HUES6 (cell line): ENCODE data around the gene CDC7.

Experiments
- H3K27ac ChIP-seq: 2 replicates; pipeline ENCODE4 v1.7.0; 2013; ENCODE audit warnings: low read depth, mild to moderate bottlenecking, low read length, inconsistent platforms
- H3K27me3 ChIP-seq: 2 replicates; pipeline ENCODE4 v1.6.1; 2013; ENCODE audit warnings: low read length; ENCODE audit not compliant: control insufficient read depth, insufficient read depth
- H3K36me3 ChIP-seq: 2 replicates; pipeline ENCODE4 v1.6.1; 2013; ENCODE audit warnings: low read length; ENCODE audit not compliant: control insufficient read depth, insufficient read depth
- H3K4me1 ChIP-seq: 2 replicates; pipeline ENCODE4 v1.6.1; 2013; ENCODE audit warnings: low read length; ENCODE audit not compliant: control insufficient read depth, insufficient read depth
- H3K4me3 ChIP-seq: 2 replicates; pipeline ENCODE4 v1.5.1; 2013; ENCODE audit warnings: low read depth, low read length
- H3K9ac ChIP-seq: one replicate; pipeline ENCODE4 v1.6.1; 2013; ENCODE audit warnings: mild to moderate bottlenecking, low read length
- H3K9me3 ChIP-seq: 2 replicates; pipeline ENCODE4 v1.6.1; 2013; ENCODE audit warnings: low read depth, low read length; ENCODE audit not compliant: control insufficient read depth, insufficient read depth

The CDC7 gene

DNA sequence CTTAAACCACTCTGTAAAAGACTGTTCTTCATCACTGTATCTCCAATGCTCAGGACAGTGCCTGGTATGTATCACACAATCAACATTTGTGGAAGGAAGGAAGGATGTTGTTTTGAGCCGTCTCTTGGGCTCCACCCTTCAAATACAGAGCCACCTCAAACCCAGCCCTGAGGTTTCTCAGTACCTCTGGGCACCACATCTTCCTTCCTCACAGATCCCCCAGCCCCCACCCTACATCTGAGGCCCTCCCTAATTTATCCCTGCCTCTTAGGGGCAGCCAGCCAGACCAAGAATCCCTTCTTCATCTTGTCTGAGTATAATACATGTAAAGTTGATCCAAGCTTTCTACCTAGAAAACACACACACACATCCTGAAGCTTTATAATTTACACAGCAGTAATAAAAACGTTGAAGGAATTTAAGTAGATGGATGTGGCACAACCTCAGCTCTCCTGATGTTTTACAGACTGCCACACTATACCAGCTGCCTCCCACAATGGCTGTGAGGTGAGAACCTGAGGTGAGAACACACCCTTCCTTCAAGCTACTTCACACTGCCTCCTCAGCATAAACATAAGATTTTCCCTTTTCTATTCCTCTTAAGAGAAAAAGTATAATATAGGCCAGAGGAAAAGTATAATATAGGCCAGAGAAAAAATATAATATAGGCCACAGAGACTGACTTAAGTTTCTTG, 48.5 kb downstream of the CDC7 start:
- H3K9me3 ChIP-seq: no peaks in the 10 kb centered on the region
- H3K4me1 ChIP-seq: no peaks in the 10 kb centered on the region; the same call in 1 of the 2 replicates
- no peak overlapping the region for H3K27ac ChIP-seq
- H3K4me3 ChIP-seq: no peak overlapping the region
- no peak overlapping the region for H3K9ac ChIP-seq
- H3K27me3 ChIP-seq: no peaks in the 10 kb centered on the region
- H3K36me3 ChIP-seq: no peaks in the 10 kb centered on the region

DNA sequence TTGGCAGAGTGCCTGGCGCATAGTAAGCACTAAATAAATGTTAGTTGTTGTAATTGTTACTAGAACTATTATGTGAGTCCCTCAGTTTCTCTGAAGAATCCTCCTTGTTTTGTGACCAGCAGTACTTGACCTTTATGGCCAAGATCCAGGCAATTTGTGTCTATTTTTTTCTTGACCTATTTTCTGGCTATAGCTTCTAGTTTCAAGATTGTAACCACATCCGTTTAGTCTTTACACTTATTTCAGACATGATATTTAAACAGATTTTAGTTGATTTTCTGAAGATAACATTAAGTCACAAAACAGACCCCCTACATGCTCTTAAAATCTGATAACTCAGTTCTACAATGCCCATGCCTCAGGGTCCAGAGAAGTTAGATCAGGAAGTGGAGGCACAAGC, 50.3 kb downstream of the CDC7 start:
- Histone ChIP-seq H3K36me3 (no peaks in the 10 kb centered on the region), H3K9me3 (no peaks in the 10 kb centered on the region), H3K27me3 (no peaks in the 10 kb centered on the region), H3K4me3 (no peak overlapping the region), H3K4me1 (no peaks in the 10 kb centered on the region; the same call in 1 of the 2 replicates), H3K9ac (no peak overlapping the region), H3K27ac (no peak overlapping the region)

DNA sequence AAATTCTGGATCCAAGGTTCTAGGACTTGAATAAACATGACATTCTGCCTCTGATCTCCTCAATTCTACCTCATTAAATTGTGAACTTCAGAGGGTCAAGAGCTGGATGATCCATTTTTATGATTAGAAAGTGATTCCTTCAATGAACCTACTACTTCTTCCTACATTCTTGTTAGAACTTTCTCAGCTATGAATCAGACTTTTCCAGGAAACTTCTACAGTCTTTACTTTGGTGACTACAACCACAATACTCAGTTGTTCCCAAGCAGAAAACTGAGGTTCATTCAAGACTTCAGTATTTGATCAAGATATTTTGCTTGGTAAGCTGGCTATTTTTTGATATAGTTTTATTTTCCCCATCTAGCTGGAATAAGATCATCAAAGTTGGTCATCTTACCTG, 51.4 kb downstream of the CDC7 start:
- H3K9ac ChIP-seq: no peak overlapping the region
- no peaks in the 10 kb centered on the region; the same call in 1 of the 2 replicates for H3K4me1 ChIP-seq
- H3K27ac ChIP-seq: no peak overlapping the region
- no peak overlapping the region for H3K4me3 ChIP-seq
- no peaks in the 10 kb centered on the region for H3K36me3 ChIP-seq
- no peaks in the 10 kb centered on the region for H3K27me3 ChIP-seq
- no peaks in the 10 kb centered on the region for H3K9me3 ChIP-seq

GRCh38 chr1:91552596-91552995, 51.9 kb downstream of the CDC7 start:
- H3K9me3 ChIP-seq: no peaks in the 10 kb centered on the region
- H3K27ac ChIP-seq: no peak overlapping the region
- no peaks in the 10 kb centered on the region; the same call in 1 of the 2 replicates for H3K4me1 ChIP-seq
- no peaks in the 10 kb centered on the region for H3K27me3 ChIP-seq
- no peak overlapping the region for H3K4me3 ChIP-seq
- H3K9ac ChIP-seq: no peak overlapping the region
- H3K36me3 ChIP-seq: no peaks in the 10 kb centered on the region

GRCh38 chr1:91553177-91553591, 52.5 kb downstream of the CDC7 start:
- no peak overlapping the region for H3K4me3 ChIP-seq
- no peaks in the 10 kb centered on the region for H3K27me3 ChIP-seq
- H3K4me1 ChIP-seq: no peaks in the 10 kb centered on the region; the same call in 1 of the 2 replicates
- H3K36me3 ChIP-seq: no peaks in the 10 kb centered on the region
- H3K27ac ChIP-seq: no peak overlapping the region
- no peak overlapping the region for H3K9ac ChIP-seq
- H3K9me3 ChIP-seq: no peaks in the 10 kb centered on the region

- H3K36me3 ChIP-seq: no peaks in the 10 kb centered on the region
- no peak overlapping the region for H3K9ac ChIP-seq
- H3K4me3 ChIP-seq: no peak overlapping the region
- H3K4me1 ChIP-seq: no peaks in the 10 kb centered on the region
- no peaks in the 10 kb centered on the region for H3K27me3 ChIP-seq
- H3K9me3 ChIP-seq: no peaks in the 10 kb centered on the region
- H3K27ac ChIP-seq: no peak overlapping the region
Observed at GRCh38 chr1:91555074-91555730, 54.6 kb downstream of the CDC7 start.

DNA sequence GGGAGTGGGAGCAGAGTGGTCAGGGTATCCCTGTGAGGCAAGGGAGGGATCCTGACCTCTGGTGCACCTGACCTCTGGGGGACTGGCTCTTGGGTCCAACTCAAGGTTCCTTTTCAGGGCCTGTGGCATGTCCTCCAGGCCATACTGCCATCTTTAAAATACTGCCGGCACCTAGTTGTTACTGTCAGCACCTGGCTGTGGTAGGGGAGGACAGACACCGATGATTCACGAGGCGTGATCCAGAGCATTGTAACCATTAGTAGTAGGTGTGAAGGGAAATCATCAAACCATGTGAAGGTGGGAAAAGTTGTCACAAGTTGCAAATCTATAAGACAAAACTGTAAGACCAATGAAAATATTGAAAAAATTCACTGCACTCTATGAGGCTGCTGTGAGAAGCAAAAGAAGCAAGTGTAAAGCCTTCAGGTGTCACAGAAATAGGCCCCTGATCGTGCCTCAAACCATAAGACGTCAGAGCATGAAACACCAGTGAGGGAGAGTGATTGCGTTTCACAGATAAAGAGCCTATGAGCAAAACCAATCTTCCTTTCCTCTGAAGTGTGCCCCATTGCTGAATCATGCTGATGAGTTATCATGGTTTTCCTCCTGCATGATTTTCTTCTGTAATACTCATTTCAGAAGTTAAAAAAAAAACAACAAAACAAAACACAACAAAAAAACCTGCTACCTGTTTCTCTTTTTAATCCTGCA, 55.3 kb downstream of the CDC7 start:
- Histone ChIP-seq H3K9me3 (no peaks in the 10 kb centered on the region), H3K27ac (no peak overlapping the region), H3K4me1 (no peaks in the 10 kb centered on the region), H3K4me3 (no peak overlapping the region), H3K9ac (no peak overlapping the region), H3K27me3 (no peaks in the 10 kb centered on the region), H3K36me3 (no peaks in the 10 kb centered on the region)

- no peaks in the 10 kb centered on the region for H3K9me3 ChIP-seq
- H3K27ac ChIP-seq: no peak overlapping the region
- H3K9ac ChIP-seq: no peak overlapping the region
- H3K4me1 ChIP-seq: no peaks in the 10 kb centered on the region
- H3K4me3 ChIP-seq: no peak overlapping the region
- H3K27me3 ChIP-seq: no peaks in the 10 kb centered on the region
- H3K36me3 ChIP-seq: no peaks in the 10 kb centered on the region
Observed at GRCh38 chr1:91556556-91556955, 55.9 kb downstream of the CDC7 start.

GRCh38 chr1:91557039-91557690, 56.5 kb downstream of the CDC7 start:
- Histone ChIP-seq H3K27me3 (no peaks in the 10 kb centered on the region), H3K27ac (no peak overlapping the region), H3K4me1 (no peaks in the 10 kb centered on the region), H3K4me3 (no peak overlapping the region), H3K9ac (no peak overlapping the region), H3K36me3 (no peaks in the 10 kb centered on the region), H3K9me3 (no peaks in the 10 kb centered on the region)

- Histone ChIP-seq H3K27me3 (no peaks in the 10 kb centered on the region), H3K9me3 (no peaks in the 10 kb centered on the region), H3K27ac (no peak overlapping the region), H3K4me1 (no peaks in the 10 kb centered on the region), H3K36me3 (no peaks in the 10 kb centered on the region), H3K4me3 (no peak overlapping the region), H3K9ac (no peak overlapping the region)
Observed at GRCh38 chr1:91557826-91558225, 57.2 kb downstream of the CDC7 start.
